Panc1 (cell line): ENCODE results near the gene PIK3IP1. TPM values are rescaled to one million over a fixed set of nuclear protein-coding genes. Genes with fewer than 3 reads are reported as not detected.

Experiments
- ATAC-seq: fragments of 200-7000 bp; cut with Tn5 transposase; 2 replicates; pipeline ENCODE4 v1.9.1; 2020; ENCODE audit warnings: mild to moderate bottlenecking, moderate library complexity
- BruUV-seq: library from RNA; stranded (reverse); fragments of 400-500 nt; replicated peaks from 2 replicates; lab custom pipeline; 2021; lab: Mats Ljungman, UMichigan
- CTCF ChIA-PET: fragments of 300-600 bp; sonication (Branson Sonifier 250); formaldehyde crosslinking; loops from one replicate; lab custom pipeline; 2022; ENCODE audit warnings: antibody characterized with exemption; lab: Charles Lee
- POLR2A ChIA-PET: fragments of 300-600 bp; sonication (Branson Sonifier 250); formaldehyde crosslinking; loops from one replicate; lab custom pipeline; 2022; ENCODE audit warnings: antibody characterized with exemption; lab: Charles Lee
- DNase-seq: peaks from one replicate; pipeline ENCODE4 v3.0.0-alpha.2; 2010; ENCODE audit warnings: low read depth, low spot score
- H3K27ac ChIP-seq: 2 replicates; pipeline ENCODE4 v1.5.1; 2011; ENCODE audit warnings: mild to moderate bottlenecking, low read length, inconsistent platforms
- H3K27me3 ChIP-seq: fragments of 200-500 bp; sonication (Bioruptor generic); 2 replicates; pipeline ENCODE4 v1.6.0; 2014; ENCODE audit warnings: low read length, inconsistent platforms; ENCODE audit not compliant: control insufficient read depth, insufficient read depth
- H3K36me3 ChIP-seq: fragments of 200-500 bp; sonication (Bioruptor generic); 2 replicates; pipeline ENCODE4 v1.5.1; 2014; ENCODE audit warnings: inconsistent platforms, mild to moderate bottlenecking, low read length, moderate library complexity; ENCODE audit not compliant: control insufficient read depth, insufficient read depth
- H3K4me1 ChIP-seq: 2 replicates; pipeline ENCODE4 v1.5.1; 2011; ENCODE audit warnings: inconsistent platforms, mild to moderate bottlenecking, low read length, moderate library complexity; ENCODE audit not compliant: control insufficient read depth, insufficient read depth
- H3K4me3 ChIP-seq, 2 experiments: 2 replicates each; pipeline ENCODE4 v1.5.1; 2011 to 2012; ENCODE audit warnings: low read depth in 2 of 2, low read length in 2 of 2, mild to moderate bottlenecking in 2 of 2, inconsistent platforms in 1 of 2, moderate library complexity in 1 of 2
- H3K9me3 ChIP-seq: fragments of 200-500 bp; sonication (Bioruptor generic); 2 replicates; pipeline ENCODE4 v1.5.1; 2014; ENCODE audit warnings: low read depth, mild to moderate bottlenecking, inconsistent platforms, low read length, moderate library complexity; ENCODE audit not compliant: control insufficient read depth, insufficient read depth
- POLR2AphosphoS5 ChIP-seq: IDR thresholded peaks from 2 replicates; pipeline ENCODE4 v1.6.1; 2012; ENCODE audit warnings: mild to moderate bottlenecking, low read depth, low read length, moderate library complexity
- SIN3A ChIP-seq: IDR thresholded peaks from 2 replicates; pipeline ENCODE4 v1.6.1; 2012; ENCODE audit warnings: low read depth, mild to moderate bottlenecking, low read length, moderate library complexity, borderline replicate concordance; ENCODE audit not compliant: insufficient read depth
- TCF7L2 ChIP-seq: IDR thresholded peaks from 2 replicates; pipeline ENCODE4 v1.6.1; 2011; ENCODE audit warnings: mild to moderate bottlenecking, low read depth, low read length, inconsistent platforms
- in situ Hi-C: cut with HindIII; loops from 2 replicates; pipeline ENCODE4 v1.10.0; 2016; ENCODE audit warnings: low sequenced_read_pairs, low pct_unique_long_range_greater_than_20kb
- intact Hi-C: fragments of 100-400 bp; cut with micrococcal nuclease; formaldehyde crosslinking; loops from one replicate; pipeline ENCODE4 v1.10.0; 2022; ENCODE audit not compliant: unreplicated experiment
- total RNA-seq: library from RNA; stranded (reverse); gene quantifications from one replicate; pipeline ENCODE4 v1.2.1, GENCODE V29; 2021; ENCODE audit not compliant: unreplicated experiment
- TF ChIP-seq, protein P1 (sequence below), 2 experiments: IDR thresholded peaks; 2 replicates each; pipeline ENCODE4 v1.6.1; 2011 to 2012; ENCODE audit warnings: low read depth in 2 of 2, control low read depth in 1 of 2, low read length in 1 of 2, mild to moderate bottlenecking in 1 of 2, moderate library complexity in 1 of 2; ENCODE audit not compliant: insufficient read depth in 1 of 2
- TF ChIP-seq, protein P2 (sequence below): fragments of 450-650 bp; IDR thresholded peaks from 2 replicates; pipeline ENCODE4 v1.5.1; 2017; ENCODE audit warnings: mild to moderate bottlenecking

PIK3IP1 gene
- total RNA-seq, 1 experiment from 2014 or later = 3.6 TPM

- Histone ChIP-seq H3K4me1 (no peaks in the 10 kb centered on the region), H3K36me3 (no peaks in the 10 kb centered on the region), H3K27ac (no peak overlapping the region), H3K4me3 (no peak overlapping the region), H3K9me3 (no peaks in the 10 kb centered on the region), H3K27me3 (no peaks in the 10 kb centered on the region)
- in situ Hi-C loops = no loop called here
- ChIA-PET CTCF (no interaction called here), POLR2A (no interaction called here)
- no TSS peak for BruUV-seq
- DNase-seq (no peak), ATAC-seq (no peak)
- intact Hi-C loops = no loop called here
- TF ChIP-seq SIN3A = no peak
Measured at GRCh38 chr22:31262312-31263133, 29.8 kb downstream of the PIK3IP1 start.

GRCh38 chr22:31260474-31260856 lies 31.8 kb downstream of the PIK3IP1 start:
- DNase-seq (no peak), ATAC-seq (no peak)
- Histone ChIP-seq H3K36me3 (no peaks in the 10 kb centered on the region), H3K4me1 (no peaks in the 10 kb centered on the region), H3K27ac (no peak overlapping the region), H3K9me3 (no peaks in the 10 kb centered on the region), H3K4me3 (no peak overlapping the region), H3K27me3 (no peaks in the 10 kb centered on the region)
- POLR2A ChIA-PET = no interaction called here
- CTCF ChIA-PET = no interaction called here
- in situ Hi-C loops (no loop called here), intact Hi-C loops (no loop called here)
- TF ChIP-seq TCF7L2 (no peak), POLR2AphosphoS5 (no peak), SIN3A (no peak)
- TF ChIP-seq, protein P1, sequence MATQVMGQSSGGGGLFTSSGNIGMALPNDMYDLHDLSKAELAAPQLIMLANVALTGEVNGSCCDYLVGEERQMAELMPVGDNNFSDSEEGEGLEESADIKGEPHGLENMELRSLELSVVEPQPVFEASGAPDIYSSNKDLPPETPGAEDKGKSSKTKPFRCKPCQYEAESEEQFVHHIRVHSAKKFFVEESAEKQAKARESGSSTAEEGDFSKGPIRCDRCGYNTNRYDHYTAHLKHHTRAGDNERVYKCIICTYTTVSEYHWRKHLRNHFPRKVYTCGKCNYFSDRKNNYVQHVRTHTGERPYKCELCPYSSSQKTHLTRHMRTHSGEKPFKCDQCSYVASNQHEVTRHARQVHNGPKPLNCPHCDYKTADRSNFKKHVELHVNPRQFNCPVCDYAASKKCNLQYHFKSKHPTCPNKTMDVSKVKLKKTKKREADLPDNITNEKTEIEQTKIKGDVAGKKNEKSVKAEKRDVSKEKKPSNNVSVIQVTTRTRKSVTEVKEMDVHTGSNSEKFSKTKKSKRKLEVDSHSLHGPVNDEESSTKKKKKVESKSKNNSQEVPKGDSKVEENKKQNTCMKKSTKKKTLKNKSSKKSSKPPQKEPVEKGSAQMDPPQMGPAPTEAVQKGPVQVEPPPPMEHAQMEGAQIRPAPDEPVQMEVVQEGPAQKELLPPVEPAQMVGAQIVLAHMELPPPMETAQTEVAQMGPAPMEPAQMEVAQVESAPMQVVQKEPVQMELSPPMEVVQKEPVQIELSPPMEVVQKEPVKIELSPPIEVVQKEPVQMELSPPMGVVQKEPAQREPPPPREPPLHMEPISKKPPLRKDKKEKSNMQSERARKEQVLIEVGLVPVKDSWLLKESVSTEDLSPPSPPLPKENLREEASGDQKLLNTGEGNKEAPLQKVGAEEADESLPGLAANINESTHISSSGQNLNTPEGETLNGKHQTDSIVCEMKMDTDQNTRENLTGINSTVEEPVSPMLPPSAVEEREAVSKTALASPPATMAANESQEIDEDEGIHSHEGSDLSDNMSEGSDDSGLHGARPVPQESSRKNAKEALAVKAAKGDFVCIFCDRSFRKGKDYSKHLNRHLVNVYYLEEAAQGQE (IDR thresholded peaks at IDR 0.05; ENCODE audit: insufficient read depth in 1 of 2, low read depth in 2 of 2, low read length in 1 of 2) = no peak
- TF ChIP-seq, protein P2, sequence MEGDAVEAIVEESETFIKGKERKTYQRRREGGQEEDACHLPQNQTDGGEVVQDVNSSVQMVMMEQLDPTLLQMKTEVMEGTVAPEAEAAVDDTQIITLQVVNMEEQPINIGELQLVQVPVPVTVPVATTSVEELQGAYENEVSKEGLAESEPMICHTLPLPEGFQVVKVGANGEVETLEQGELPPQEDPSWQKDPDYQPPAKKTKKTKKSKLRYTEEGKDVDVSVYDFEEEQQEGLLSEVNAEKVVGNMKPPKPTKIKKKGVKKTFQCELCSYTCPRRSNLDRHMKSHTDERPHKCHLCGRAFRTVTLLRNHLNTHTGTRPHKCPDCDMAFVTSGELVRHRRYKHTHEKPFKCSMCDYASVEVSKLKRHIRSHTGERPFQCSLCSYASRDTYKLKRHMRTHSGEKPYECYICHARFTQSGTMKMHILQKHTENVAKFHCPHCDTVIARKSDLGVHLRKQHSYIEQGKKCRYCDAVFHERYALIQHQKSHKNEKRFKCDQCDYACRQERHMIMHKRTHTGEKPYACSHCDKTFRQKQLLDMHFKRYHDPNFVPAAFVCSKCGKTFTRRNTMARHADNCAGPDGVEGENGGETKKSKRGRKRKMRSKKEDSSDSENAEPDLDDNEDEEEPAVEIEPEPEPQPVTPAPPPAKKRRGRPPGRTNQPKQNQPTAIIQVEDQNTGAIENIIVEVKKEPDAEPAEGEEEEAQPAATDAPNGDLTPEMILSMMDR = no peak
- no TSS peak for BruUV-seq

DNA sequence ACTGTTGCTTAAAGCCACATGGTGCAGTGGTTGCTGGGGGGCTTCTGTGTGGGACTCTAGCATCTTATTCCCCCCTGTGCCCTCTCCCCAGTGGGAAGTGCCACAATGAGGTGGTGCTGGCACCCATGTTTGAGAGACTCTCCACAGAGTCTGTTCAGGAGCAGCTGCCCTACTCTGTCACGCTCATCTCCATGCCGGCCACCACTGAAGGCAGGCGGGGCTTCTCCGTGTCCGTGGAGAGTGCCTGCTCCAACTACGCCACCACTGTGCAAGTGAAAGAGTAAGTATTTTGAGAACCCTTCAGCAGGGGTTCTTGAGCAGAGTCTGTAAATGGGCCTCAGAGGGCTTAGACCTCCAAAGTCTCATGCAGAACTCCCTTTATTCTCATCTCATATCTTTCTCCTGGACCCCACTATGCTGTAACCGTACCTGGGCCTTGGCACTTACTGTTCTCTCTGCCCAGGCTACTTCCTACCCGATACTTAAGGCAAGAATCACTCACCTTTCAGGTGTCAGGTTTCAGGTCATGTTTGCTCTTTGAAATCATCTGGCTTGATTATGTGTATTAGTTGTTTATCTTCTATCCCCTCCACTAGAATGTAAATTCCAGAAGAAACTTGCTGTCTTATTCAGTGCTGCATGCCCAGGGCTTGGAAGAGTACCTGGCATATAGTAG lies 32.4 kb downstream of the PIK3IP1 start:
- Histone ChIP-seq H3K4me3 (no peak overlapping the region), H3K4me1 (no peaks in the 10 kb centered on the region), H3K9me3 (no peaks in the 10 kb centered on the region), H3K27me3 (no peaks in the 10 kb centered on the region), H3K27ac (no peak overlapping the region), H3K36me3 (no peaks in the 10 kb centered on the region)
- ChIA-PET POLR2A (no interaction called here), CTCF (no interaction called here)
- BruUV-seq = no TSS peak
- TF ChIP-seq, protein P1 (IDR thresholded peaks at IDR 0.05; ENCODE audit: insufficient read depth in 1 of 2, low read depth in 2 of 2, low read length in 1 of 2) = no peak
- intact Hi-C loops = no loop called here
- in situ Hi-C loops = no loop called here
- DNase-seq = no peak
- ATAC-seq = no peak
